DOHH2 (cell line): Measurements from ENCODE around the gene ZNF443.
"Not testable (repeated sequence)": the region's sequence is repeated elsewhere in the genome, so short reads cannot be mapped to it uniquely, and the experiment has no call there.

ENCODE experiments used
- H3F3A ChIP-seq: fragments of 200-600 bp; sonication (generic), shearing (Covaris generic); 2 replicates; pipeline ENCODE4 v1.6.0; 2016; ENCODE audit warnings: antibody characterized with exemption, mild to moderate bottlenecking; ENCODE audit not compliant: control insufficient read depth, insufficient read depth
- H3K27ac ChIP-seq: fragments of 200-600 bp; sonication (generic); 2 replicates; pipeline ENCODE4 v1.5.1; 2014; ENCODE audit warnings: low read depth, mild to moderate bottlenecking, low read length, moderate library complexity
- H3K27me3 ChIP-seq: fragments of 200-600 bp; sonication (generic); 2 replicates; pipeline ENCODE4 v1.6.1; 2014; ENCODE audit warnings: mild to moderate bottlenecking, low read length, mixed read lengths; ENCODE audit not compliant: control insufficient read depth
- H3K36me3 ChIP-seq: fragments of 200-600 bp; sonication (generic); 2 replicates; pipeline ENCODE4 v1.6.1; 2014; ENCODE audit warnings: mild to moderate bottlenecking, low read length, moderate library complexity, mixed read lengths; ENCODE audit not compliant: control insufficient read depth
- H3K4me1 ChIP-seq: fragments of 200-600 bp; sonication (generic); 2 replicates; pipeline ENCODE4 v1.6.1; 2014; ENCODE audit warnings: mild to moderate bottlenecking, low read length, mixed read lengths; ENCODE audit not compliant: control insufficient read depth
- H3K4me2 ChIP-seq: fragments of 200-600 bp; sonication (generic); 2 replicates; pipeline ENCODE4 v1.6.0; 2014; ENCODE audit warnings: mild to moderate bottlenecking, low read length, moderate library complexity
- H3K4me3 ChIP-seq: fragments of 200-600 bp; sonication (generic); 2 replicates; pipeline ENCODE4 v1.5.1; 2014; ENCODE audit warnings: mild to moderate bottlenecking, low read length, mixed read lengths
- H3K79me2 ChIP-seq: fragments of 200-600 bp; sonication (generic); 2 replicates; pipeline ENCODE4 v1.6.1; 2014; ENCODE audit warnings: mild to moderate bottlenecking, low read length, mixed read lengths; ENCODE audit not compliant: control insufficient read depth
- H3K9me2 ChIP-seq: fragments of 200-600 bp; sonication (generic); replicated peaks from 2 replicates; pipeline ENCODE4 v1.6.1; 2014; ENCODE audit warnings: mild to moderate bottlenecking, low read length, mixed read lengths; ENCODE audit not compliant: control insufficient read depth
- H3K9me3 ChIP-seq: fragments of 200-600 bp; sonication (generic); 2 replicates; pipeline ENCODE4 v1.6.1; 2014; ENCODE audit warnings: antibody characterized with exemption, low read length, mixed read lengths; ENCODE audit not compliant: control insufficient read depth, insufficient read depth
- H4K20me1 ChIP-seq: fragments of 200-600 bp; sonication (generic); 2 replicates; pipeline ENCODE4 v1.6.0; 2014; ENCODE audit warnings: low read depth, mild to moderate bottlenecking, antibody characterized with exemption, low read length, moderate library complexity; ENCODE audit not compliant: control insufficient read depth, insufficient read depth
- CTCF ChIP-seq: fragments of 200-600 bp; sonication (generic); IDR thresholded peaks from one replicate; pipeline ENCODE4 v1.5.1; 2014; ENCODE audit warnings: antibody characterized with exemption, mild to moderate bottlenecking, low read depth, low read length; ENCODE audit not compliant: poor library complexity, severe bottlenecking
- EZH2phosphoT487 ChIP-seq: fragments of 200-600 bp; sonication (generic); IDR thresholded peaks from 2 replicates; pipeline ENCODE4 v1.6.1; 2017; ENCODE audit warnings: borderline replicate concordance, mild to moderate bottlenecking, antibody characterized with exemption, low read length, moderate library complexity, mixed read lengths

The ZNF443 gene

DNA sequence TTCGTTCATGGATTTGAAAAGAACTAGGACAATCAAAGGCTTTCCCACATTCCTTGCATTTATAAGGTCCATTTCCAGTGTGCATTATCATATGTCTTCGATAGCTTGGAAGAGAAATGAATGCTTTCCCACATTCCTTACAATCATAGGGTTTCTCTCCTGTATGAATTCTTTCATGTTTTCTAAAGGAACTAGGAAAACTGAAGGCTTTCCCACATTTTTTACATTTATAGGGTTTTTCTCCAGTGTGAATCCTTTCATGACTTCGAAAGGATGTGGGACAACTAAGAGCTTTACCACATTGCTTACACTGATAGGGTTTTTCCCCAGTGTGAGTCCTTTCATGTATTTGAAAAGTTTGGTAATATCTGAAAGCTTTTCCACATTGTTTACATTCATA, 23.9 kb upstream of the ZNF443 start:
- H3K36me3 ChIP-seq: peaks cover 21% of the 10 kb centered on the region
- no peaks in the 10 kb centered on the region for H3K4me1 ChIP-seq
- no peaks in the 10 kb centered on the region for H3K9me2 ChIP-seq
- H3K27ac ChIP-seq: no peak overlapping the region
- H3F3A ChIP-seq: no peaks in the 10 kb centered on the region
- H3K4me2 ChIP-seq: no peak overlapping the region
- H4K20me1 ChIP-seq: no peaks in the 10 kb centered on the region
- TF ChIP-seq EZH2phosphoT487 (no peak), CTCF (no peak)
- peaks cover 40% of the 10 kb centered on the region for H3K9me3 ChIP-seq
- H3K27me3 ChIP-seq: no peaks in the 10 kb centered on the region
- H3K79me2 ChIP-seq: no peaks in the 10 kb centered on the region
- no peak overlapping the region for H3K4me3 ChIP-seq

- H3K27ac ChIP-seq, H4K20me1 ChIP-seq, H3K4me3 ChIP-seq, H3K4me1 ChIP-seq, H3K79me2 ChIP-seq, H3K9me2 ChIP-seq, H3K4me2 ChIP-seq, H3K27me3 ChIP-seq, H3F3A ChIP-seq: not testable (repeated sequence)
- H3K36me3 ChIP-seq: peaks cover 21% of the 10 kb centered on the region
- peaks cover 38% of the 10 kb centered on the region for H3K9me3 ChIP-seq
These were observed 23.3 kb upstream of the ZNF443 start for GRCh38 chr19:12464139-12464538.

DNA sequence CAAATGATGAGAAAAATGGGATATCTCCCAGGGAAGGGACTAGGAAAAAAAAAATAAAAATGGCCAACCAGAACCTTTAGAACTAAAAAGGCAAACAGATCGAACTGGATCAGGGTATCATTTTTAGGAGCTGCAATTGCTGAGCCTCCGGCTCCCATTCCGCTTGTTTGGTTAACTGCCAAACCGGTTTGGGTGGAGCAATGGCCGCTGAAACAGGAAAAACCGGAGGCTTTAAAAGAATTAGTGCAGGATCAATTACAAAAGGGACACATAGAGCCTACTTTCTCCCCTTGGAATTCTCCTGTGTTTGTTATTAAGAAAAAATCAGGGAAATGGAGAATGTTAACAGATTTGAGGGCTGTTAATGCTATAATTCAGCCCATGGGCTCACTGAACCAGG, 12.7 kb upstream of the ZNF443 start:
- Histone ChIP-seq H3K27ac (no peak overlapping the region), H3K4me3 (no peak overlapping the region), H3K9me3 (peaks cover 20% of the 10 kb centered on the region; the same call in 1 of the 2 replicates), H3K79me2 (no peaks in the 10 kb centered on the region), H3K4me1 (no peaks in the 10 kb centered on the region), H3K27me3 (no peaks in the 10 kb centered on the region), H3K9me2 (no peaks in the 10 kb centered on the region), H4K20me1 (no peaks in the 10 kb centered on the region), H3K36me3 (no peaks in the 10 kb centered on the region), H3F3A (no peaks in the 10 kb centered on the region), H3K4me2 (no peak overlapping the region)
- no peak for TF ChIP-seq CTCF

DNA sequence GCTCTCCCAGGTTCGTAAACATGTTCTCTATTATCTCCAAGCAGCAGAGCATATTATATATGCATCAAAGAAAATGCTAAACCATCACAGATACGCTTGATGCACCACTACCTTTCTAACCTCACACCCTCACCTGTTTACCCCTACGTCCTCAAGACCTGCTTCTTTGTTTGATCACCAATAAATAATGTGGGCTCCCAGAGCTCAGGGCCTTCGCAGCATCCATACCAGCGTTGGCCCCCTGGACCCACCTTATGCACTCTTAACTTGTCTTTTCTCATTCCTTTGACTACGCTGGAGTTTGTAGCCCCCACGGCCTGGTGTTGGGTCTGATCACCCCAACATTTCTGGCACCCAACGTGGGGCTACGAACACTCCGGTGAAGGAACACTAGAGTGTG, 10.0 kb upstream of the ZNF443 start:
- TF ChIP-seq CTCF (no peak), EZH2phosphoT487 (no peak)
- no peak overlapping the region for H3K27ac ChIP-seq
- no peak overlapping the region for H3K4me3 ChIP-seq
- H3K36me3 ChIP-seq: no peaks in the 10 kb centered on the region
- H3K9me3 ChIP-seq: peaks cover 18% of the 10 kb centered on the region; the same call in 1 of the 2 replicates
- no peaks in the 10 kb centered on the region for H3K79me2 ChIP-seq
- H4K20me1 ChIP-seq: no peaks in the 10 kb centered on the region
- H3K4me1 ChIP-seq: no peaks in the 10 kb centered on the region
- H3K4me2 ChIP-seq: no peak overlapping the region
- no peaks in the 10 kb centered on the region for H3F3A ChIP-seq
- no peaks in the 10 kb centered on the region for H3K27me3 ChIP-seq
- H3K9me2 ChIP-seq: no peaks in the 10 kb centered on the region
